Measurements from ENCODE around the gene HOXB9.

The HOXB9 gene

DNA sequence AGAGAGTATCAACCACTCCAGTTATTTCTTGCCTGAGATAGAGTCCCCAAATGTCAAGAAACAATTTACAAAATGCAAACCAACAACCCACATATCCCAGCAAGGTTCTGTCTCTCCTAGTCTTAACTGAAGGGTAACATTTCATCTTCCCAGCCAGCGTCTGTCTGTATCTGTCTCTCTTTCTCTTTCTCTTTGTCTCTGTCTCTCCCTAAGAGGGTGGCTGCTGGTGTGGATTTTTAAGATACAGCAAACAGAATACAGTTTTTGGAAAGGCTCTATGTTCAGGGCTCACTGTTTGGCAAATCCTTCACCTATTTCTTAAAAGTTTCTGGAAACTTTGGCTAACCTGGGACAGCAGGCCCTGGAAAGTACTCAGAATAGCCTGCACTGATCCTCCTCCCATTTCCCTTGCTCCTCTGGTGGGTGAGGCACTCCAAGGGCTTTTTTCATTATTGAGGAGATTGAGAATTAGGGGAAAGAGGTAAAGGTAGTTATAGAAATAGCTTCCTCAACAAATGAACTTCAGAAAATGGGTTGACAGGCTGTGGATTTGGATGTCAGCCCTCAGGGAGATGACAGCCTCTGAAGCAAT lies 54.2 kb downstream of the HOXB9 start:
- Histone ChIP-seq H4K20me1 (ENCODE audit: insufficient read depth) (no peaks in the 10 kb centered on the region), H3K4me1 (ENCODE audit: low read depth, poor library complexity, severe bottlenecking) (peaks cover 6% of the 10 kb centered on the region), H2AFZ (ENCODE audit: low read depth) (no peak overlapping the region), H3K27ac (no peak overlapping the region), H3K4me3 (IDR thresholded peaks at IDR 0.05; ENCODE audit: insufficient read depth, low read depth, low read length) (no peak overlapping the region), H3K36me3 (ENCODE audit: insufficient read depth) (no peaks in the 10 kb centered on the region), H3K9ac (no peak overlapping the region), H3K79me2 (ENCODE audit: insufficient read depth, low read depth) (no peaks in the 10 kb centered on the region), H3K27me3 (ENCODE audit: insufficient read depth, low read depth) (no peaks in the 10 kb centered on the region), H3K4me2 (no peak overlapping the region)
- TF ChIP-seq, protein P1, sequence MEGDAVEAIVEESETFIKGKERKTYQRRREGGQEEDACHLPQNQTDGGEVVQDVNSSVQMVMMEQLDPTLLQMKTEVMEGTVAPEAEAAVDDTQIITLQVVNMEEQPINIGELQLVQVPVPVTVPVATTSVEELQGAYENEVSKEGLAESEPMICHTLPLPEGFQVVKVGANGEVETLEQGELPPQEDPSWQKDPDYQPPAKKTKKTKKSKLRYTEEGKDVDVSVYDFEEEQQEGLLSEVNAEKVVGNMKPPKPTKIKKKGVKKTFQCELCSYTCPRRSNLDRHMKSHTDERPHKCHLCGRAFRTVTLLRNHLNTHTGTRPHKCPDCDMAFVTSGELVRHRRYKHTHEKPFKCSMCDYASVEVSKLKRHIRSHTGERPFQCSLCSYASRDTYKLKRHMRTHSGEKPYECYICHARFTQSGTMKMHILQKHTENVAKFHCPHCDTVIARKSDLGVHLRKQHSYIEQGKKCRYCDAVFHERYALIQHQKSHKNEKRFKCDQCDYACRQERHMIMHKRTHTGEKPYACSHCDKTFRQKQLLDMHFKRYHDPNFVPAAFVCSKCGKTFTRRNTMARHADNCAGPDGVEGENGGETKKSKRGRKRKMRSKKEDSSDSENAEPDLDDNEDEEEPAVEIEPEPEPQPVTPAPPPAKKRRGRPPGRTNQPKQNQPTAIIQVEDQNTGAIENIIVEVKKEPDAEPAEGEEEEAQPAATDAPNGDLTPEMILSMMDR (conservative IDR thresholded peaks at IDR 0.05; ENCODE audit: low read depth, low read length) = no peak
